GM18526 (cell line): Measurements from ENCODE around the gene ALG14.

Experiments used
- POLR2A ChIP-seq: IDR thresholded peaks from 3 replicates; pipeline ENCODE4 v1.6.1; 2011; ENCODE audit not compliant: insufficient read length; ENCODE audit errors: extremely low read depth

The ALG14 gene

GRCh38 chr1:95072532-95073419 lies at the start of gene ALG14:
Gene ALG14 (minus strand): TSS chr1:95072951. CDS start chr1:95072898, 53 bp downstream.
- no peak for TF ChIP-seq POLR2A

GRCh38 chr1:95122151-95122697 lies 49.5 kb upstream of the ALG14 start:
- TF ChIP-seq POLR2A, result no peak

- TF ChIP-seq POLR2A, result no peak
Measured at GRCh38 chr1:95119273-95119672, 46.5 kb upstream of the ALG14 start.

- no peak for TF ChIP-seq POLR2A
Measured at GRCh38 chr1:95118710-95119109, 46.0 kb upstream of the ALG14 start.

GRCh38 chr1:95118067-95118499 lies 45.3 kb upstream of the ALG14 start:
- TF ChIP-seq POLR2A, result no peak

- no peak for TF ChIP-seq POLR2A
Measured at GRCh38 chr1:95117207-95118066, 44.7 kb upstream of the ALG14 start, which contains the start of gene TLCD4. Gene TLCD4 (plus strand): TSS chr1:95117355. CDS start chr1:95143902, 26,547 bp downstream.

- no peak for TF ChIP-seq POLR2A
Measured at GRCh38 chr1:95116580-95117206, 43.9 kb upstream of the ALG14 start.

GRCh38 chr1:95115708-95116137 lies 43.0 kb upstream of the ALG14 start:
- no peak for TF ChIP-seq POLR2A

GRCh38 chr1:95113684-95114083 lies 40.9 kb upstream of the ALG14 start:
- TF ChIP-seq POLR2A, result no peak

GRCh38 chr1:95111014-95111413 lies 38.3 kb upstream of the ALG14 start:
- no peak for TF ChIP-seq POLR2A

GRCh38 chr1:95108792-95109191 lies 36.0 kb upstream of the ALG14 start:
- TF ChIP-seq POLR2A, result no peak

- no peak for TF ChIP-seq POLR2A
Measured at GRCh38 chr1:95098196-95098595, 25.4 kb upstream of the ALG14 start.

GRCh38 chr1:95097426-95097825 lies 24.7 kb upstream of the ALG14 start:
- no peak for TF ChIP-seq POLR2A

GRCh38 chr1:95096218-95096841 lies 23.6 kb upstream of the ALG14 start:
- no peak for TF ChIP-seq POLR2A
